NCI-H1092 treated with DMSO at 0.1 percent for 48 hours (cell line): Measurements from ENCODE around the gene ENPP7.

ENCODE experiments used
- DNase-seq: peaks from one replicate; lab custom pipeline; 2025; lab: John Stamatoyannopoulos, UW

Gene ENPP7

DNA sequence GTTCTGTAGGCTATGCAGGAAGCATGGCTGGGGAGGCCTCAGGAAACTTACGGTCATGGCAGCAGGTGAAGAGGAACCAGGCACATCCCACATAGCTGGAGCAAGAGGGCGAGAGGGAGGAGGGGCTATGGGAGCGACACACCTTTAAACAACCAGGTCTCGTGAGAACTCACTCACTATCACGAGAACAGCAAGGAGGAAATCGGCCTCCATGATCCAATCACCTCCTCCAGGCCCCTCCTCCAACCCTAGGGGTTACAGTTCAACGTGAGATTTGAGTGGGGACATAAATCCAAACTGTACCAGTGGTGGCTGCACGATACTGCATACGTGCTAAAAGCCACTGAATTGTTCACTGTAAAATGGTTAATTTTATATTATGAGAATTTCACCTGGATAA, 26.1 kb upstream of the ENPP7 start:
- no peak for DNase-seq

DNA sequence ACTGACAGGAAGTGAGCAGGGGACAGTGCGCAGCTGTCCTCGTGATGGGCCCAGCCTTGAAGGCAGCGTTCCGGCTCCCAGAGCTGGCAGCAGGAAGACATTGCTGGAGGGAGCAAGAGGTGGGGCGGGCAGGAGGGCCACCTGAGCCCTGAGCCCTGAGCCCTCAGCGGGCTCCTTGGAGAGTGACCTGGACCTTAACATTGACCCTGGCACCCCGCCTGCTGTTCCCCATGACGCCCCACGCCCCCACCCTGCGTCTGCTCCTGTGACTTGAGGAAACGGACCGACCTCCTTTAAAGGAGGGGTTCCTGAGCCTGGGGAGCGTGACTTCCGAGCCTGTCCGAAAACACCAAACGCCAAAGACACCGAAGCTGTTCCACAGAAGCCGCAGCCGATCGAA, 25.1 kb upstream of the ENPP7 start:
- no peak for DNase-seq

DNA sequence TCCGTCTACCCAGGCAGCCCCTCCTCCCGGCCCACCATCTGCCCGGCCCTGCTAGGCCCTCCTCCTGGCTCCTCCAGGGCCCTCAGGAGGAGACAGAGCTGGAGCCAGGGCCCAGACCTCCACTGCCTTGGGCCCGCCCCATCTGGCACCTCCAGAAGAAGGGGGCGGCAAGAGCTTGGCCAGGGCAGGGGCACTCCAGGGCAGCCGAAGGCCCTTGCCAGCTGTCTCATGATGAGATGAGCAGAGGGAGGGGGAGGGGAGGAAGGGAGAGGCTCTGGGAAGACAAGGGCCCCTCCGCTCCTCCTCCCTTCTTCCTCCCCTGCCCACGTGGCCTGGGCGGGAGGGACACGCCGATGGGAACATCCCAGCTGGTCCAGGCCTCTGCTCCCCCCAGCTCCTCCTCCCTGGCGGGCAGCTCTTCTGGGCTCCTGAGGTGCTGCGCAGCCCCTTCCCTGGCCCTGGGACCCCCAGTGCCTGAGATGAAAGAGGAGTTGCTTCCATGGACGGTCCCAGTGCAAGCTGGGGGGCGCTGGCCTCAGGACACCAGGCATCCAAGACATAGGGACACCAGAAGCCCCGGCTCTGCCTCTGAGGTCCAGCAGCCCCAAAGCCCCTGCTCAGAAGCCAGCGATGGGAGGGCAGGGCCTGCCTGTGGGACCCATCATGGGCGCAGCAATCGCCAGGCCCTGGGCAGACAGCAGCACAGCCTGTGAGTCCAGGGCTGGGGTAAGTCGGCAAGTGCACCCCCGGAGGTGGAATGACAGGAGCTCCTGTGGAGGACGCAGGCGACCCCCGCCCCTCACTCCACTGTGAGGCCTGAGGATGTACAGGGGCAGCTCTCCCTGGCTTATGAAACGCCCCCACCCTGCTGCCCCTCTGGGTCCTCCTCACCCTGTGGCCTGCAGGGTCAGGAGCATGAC, 23.6 kb upstream of the ENPP7 start:
- DNase-seq = no peak

DNA sequence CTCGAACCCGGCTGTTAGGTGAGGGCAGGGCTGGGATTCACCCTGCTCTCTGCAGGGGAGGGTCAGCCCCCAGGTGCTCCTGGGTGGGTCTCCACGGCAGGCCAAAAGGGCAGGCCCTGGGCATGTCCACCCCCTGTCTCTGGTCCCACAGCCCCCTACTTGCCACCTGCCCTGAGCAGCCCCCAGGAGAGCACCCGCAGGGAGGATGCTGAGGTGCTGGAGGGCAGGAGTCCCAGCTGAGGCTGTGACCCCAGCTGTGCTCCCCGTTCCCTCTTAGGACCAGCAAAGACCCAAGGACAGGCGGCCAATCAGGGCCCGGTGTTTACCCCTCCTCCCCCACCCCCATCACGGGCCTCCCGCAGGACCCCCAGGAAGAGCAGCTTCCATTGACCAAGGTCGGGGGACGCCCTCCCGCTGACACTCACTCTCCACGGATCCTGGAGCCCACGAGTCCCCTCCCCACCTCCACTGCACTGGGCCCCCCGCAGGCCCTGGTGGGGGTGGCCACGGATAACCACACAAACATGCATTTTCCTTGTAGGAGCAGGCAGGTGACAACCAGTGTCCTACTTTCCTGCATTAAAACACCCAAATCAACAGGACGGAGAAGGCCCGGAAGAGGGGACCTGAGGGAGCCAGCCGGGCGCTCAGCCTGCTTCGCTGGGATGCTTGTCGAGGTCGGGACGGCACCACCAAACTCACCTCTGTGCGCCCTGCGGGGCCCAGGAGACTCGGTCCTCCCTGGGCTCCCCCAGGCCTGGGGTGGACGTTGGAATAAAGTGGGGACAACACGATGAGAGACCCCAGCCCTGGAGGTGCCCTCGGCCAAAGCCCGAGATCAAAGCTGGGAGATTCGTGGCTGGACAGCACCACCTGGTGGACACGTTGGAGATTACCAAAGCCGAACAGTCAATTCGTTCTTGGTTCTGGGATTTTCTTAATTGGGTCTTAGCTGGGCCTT, 22.5 kb upstream of the ENPP7 start:
- peak; percentile 62 for DNase-seq

DNA sequence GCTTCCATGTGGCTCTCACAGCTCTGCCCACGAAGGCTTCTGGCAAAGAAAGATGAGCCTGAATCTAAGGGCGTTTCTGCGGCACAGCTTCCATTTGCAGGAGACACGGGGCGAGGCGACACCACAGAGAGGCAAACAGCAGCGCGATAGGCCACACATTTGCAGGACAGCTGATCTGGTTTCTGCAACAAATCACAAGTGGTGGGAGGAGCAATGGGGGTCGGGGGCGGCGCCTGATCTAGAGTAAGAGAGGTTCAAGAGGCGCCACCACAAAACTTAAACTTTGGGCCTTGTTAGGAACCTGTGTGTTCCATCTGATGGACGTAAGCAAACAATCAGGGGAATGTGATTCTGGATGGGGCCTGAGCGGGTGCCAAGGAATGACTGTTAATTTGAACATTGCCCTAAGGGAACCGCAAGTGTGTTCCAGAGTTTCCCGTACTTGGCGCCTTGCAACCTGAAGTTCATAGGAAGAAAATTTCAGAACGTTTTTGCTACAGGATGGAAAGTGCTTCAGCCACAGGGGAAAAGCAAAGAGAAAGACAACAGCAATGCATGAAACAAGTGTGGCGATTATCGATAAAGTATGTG, 18.9 kb upstream of the ENPP7 start:
- DNase-seq = no peak

DNA sequence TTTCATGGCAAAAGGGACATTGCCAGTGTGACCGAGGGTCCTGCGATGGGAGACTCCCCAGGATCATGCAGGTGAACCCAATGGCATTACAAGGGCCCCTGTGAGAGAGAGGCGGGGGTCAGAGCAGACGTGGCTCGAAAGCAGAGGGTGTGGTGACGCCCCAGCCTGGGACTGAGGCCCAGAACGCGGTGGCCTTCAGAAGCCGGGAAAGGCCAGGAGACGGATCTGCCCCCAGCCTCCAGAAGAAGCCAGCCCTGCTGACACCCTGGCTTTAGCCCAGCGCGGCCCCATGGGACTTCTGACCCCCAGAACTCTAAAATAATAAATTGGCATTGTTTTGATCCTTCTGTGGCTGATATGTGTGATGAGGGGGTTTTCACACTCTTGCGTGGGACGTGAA, 17.4 kb upstream of the ENPP7 start:
- no peak for DNase-seq

DNA sequence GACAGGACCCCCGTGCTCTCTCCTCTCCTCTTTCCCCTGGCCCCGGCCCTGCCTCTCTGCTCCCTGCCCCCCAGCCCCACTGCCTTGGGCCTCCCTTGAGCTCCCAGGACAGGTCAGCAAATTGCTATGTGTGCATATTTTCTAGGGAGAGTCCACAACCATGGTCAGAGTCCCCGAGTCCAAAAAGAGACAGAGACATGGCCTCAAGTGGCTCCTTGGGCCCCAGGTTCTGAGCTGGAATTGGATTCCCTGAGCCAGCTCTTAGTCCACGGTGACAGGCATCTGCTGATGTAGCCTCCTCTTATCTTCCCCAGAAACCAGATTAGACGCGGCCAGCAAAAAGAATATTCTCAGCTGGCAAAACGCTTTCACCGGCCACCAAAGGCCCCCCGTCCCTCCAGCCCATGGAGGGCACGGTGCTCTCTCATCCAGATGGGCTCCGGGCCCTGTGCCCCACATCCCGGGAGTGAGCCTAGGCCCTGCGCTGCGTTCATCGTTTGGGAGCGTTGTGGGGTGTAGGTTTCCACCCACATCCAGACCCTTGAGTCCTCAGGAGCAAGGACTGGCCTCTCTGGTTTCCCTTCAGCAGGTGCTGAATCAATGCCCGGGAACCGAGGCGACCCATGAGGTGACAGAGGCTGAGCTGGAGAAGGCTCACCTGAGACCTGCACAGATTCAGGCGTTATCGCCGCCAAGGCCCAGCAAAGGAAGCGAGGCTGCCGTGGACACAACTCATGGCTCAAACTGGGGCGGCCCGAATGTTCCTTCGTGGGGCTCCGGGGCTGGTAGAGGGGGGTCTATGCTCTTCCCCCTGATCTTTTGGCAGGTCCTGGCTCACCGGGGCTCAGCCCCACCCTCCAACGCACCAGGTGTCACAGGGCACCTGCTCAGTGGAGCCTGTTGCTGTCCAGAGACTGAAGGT, 16.3 kb upstream of the ENPP7 start:
- no peak for DNase-seq

DNA sequence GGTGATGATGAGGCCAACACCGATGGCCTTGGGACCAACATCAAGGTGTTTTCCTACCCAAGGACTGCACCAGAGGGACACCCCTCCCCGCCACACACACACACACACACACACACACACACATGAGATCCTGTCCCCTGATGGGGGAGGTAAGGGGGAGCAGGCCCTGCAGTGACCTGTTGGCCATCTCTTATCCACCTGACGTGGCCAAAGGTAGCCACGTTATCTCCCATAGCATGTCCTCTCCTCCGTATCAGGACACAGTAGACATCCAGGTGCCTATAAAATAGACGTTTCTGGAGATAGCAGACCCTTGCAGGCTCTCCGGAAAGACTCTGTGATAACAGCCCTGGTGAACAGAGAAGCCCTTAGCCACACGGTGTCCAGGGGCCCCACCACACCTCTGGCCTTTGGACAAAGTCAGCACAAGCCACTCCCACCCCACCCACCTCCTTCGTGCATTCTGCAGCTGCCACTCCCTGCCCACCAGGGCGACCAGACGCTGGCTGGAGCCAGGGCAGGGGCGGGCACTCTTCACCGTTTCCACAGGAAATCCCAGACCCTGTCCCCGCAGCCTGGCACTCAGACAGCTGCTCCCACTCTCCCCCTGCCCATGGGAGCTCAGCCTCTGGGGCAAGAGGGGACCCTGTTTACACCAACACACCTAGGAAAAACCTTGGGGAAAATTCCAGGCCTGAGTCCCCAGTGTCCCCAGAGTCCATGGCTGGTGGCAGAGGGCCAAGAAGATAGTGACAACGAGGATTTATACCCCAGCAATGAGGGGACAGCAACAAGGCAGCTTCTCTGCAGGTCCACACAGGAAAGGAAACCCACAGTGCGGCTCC, 15.4 kb upstream of the ENPP7 start:
- no peak for DNase-seq

DNA sequence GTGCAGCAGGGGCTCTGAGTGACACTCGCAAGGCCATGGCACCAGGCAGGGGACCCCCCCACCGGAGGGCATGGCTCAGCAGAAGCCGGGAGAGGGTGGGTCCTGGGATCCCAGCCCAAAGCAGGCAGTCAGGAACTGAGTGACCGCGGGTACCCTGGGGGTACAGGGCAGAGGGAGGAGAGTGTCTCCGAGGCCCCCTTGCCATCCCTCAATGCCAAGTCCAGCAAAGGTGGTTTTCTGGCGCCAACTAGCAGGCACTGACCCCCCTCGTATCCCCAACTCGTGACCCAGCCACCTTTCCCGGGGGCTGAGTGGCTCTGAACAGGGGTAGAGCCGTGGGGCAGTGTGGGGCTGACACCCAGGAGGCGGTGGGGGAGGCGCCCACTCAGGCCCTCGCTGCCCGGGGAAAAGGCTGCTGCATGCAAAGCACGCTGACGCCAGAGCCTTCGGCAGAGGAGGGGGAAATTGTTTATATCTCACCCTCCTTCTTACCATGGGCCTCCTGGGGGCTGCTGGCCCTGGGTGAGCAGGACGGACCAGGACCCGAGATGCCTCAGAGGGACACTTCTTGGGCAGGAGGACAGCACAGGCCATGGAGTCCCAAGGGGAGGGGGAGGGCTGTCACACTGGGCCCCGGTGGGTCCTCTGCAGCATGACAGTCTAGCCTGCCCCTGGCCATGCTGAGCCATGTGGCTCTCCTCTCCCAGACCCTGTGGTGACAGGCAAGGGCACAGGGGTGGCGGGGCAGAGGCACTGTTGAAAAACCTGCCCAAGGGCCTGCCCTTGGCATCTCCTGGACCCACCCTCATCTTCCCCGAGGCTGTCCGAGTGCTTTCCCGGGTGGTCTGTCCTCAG, 14.6 kb upstream of the ENPP7 start:
- no peak for DNase-seq

DNA sequence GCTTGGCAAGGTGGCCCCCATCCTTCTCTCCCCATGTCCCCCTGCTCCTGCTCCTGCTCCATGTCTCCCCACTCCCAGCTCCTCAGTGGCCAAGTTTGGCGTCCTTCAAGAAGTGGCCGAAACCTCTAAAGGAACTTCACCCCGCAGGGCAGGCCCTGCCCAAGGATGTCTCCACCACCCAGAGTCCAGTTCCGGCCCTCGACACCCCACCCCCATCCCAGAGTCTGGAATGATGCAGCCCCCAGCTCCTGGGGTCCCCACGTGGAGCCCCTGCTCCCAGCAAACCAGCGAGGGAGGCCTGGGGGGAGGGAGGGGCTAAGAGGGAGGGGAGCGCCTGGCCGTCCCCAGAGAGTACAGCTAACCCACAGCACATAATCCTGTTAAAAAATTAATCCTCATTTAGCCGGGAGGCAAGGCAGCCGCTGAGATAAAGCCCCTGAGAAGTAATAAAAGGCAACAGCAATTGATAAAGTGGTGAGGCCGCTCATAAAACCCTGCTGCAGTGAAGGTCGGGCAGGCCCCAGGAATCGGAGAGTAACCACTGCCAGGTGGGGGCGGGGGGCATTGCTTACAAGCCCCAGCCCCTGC, 9.9 kb upstream of the ENPP7 start:
- DNase-seq = no peak

DNA sequence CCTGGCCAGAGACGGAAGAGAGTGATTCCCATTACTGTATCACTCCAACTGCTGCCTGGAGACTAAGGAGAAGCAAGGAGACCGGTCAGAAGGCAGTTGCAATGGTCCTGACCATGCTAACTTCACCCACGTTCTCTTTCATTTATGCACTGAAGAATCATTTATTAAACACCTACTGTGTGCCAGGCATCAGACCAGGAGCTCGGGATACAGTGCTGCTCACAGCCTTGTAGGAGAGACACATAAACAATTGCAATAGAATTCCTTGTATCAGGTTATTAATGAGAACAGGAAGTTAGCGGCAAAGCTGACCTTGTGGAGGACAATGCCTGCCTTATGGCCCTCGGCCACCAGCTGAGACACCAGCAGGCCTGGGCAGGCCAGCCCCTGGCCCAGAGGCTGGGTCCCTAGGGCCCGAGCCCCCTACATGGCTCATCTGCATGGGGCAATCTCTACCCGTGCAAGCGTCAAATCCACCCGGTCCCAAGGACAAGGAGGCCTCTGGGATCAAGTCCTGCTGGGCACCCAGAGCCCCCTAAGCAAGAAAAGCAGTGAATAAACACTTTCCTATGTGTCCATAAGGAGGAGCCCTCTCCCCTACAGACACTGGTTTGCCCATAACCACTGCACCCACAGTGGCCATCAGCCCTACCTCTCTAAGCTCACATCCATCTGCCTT, 8.6 kb upstream of the ENPP7 start:
- DNase-seq = peak; percentile 8

DNA sequence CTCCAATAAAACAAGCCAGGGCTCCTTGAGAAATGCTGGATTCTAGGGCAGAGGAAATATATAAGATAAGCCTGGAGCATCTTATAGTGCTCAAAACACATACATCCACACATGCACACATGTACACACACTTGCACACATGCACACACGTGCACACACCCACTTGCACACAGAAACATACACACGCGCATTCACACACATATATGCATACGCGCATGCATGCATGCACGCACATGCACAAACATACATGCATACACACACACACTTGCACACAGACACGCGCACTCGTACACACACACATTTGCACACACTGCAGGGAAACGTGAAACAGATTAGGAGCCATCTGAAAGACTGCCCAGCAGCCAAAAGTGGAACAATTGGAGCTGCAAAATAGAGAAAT, 8.0 kb upstream of the ENPP7 start:
- DNase-seq = no peak

DNA sequence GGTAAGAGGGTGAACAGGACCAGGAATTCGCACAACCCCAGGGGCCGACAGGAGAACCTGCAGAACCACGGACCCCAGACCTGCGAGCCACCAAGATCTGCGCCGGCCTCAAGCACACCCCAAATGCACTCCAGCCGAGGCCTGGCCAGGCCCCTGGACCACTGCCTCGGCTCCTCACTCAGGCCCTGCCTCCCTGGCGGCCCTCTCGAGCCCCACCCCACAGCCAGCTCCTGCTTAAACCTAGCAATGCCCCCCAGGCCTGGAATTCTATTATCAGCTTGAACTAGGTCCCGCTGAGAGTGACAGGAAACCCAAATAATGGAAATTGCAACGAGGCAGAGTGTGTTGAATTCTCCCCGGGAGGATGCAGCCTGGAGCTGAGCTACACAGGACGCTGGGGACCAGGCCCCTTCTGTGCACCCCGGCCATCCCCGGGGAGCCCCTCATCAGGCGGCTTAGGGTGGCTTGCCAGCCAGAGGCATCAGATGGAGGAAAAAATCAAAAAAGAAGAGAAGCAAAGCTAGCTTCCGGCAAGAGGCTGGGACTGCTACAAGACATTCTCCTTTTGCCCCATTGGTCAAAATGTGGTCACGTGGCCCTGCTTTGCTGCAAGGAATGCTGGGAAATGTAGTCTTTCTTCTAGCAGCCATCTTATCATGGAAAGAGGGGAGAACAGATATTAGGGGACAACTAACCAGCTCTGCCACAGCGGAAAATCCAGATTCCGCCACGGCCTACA, 2.4 kb upstream of the ENPP7 start:
- DNase-seq = peak; percentile 90

DNA sequence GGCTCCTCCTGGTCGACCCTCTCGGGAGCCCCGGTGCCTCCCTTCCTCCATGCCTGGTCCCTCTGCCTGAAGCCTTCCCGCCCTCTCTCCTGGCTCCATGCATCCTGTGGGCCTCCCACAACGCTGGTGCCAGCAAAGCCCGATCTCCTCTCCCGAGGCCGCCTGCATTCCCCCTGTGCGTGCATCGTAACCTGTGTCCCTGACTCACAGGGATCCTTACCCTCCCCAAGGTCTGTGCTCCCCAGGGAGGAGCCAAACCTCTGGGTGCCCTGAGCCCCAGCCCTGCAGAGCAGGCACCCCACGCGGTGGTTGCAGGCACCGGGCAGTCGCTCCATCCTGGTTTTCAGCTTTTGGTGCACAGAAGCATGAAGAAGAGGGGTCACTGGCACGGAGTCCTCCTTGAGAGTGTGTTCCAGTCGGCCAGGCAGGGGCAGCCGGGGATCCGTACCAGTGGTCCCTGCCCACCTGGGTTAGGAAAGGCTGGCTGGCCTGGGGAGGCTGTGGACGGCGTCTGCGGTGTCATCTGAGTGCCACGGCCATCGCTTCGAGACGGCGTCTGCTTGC, 1.8 kb upstream of the ENPP7 start:
- no peak for DNase-seq

DNA sequence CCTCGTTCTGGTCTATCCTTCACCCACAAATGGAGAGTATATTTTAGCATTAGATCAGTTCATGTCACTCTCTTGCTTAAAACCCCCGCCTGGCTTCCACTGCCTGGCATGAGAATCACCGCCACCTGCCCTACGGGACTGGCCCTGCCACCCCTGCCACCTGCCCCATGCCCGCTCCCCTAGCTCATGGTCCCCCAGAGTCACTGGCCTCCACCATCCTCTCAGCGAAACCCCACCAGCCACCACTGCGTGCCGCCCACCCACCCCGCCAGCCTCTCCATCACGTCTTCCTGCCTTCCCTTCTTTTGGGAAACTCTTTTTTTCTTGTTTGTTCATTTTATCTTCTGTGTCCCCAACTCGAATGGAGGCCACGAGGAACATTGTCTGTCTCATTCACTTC, 982 bp upstream of the ENPP7 start:
- no peak for DNase-seq

DNA sequence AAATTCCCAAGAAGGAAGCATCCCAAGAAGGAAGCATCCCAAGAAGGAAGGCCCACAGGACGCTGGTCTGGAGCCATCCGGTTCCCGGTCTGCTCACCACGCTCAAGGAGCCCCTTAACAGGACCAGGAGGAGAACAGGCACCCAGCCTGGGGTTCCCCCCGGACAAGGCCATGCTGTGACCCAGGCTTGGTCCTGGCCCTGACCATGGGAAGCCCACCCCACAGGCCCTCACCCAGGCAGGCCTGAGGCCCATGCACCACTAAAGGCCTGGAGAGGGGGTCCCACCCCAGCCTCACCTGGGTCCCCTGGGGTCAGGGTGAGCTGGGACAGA, 340 bp upstream of the ENPP7 start:
- DNase-seq = no peak

DNA sequence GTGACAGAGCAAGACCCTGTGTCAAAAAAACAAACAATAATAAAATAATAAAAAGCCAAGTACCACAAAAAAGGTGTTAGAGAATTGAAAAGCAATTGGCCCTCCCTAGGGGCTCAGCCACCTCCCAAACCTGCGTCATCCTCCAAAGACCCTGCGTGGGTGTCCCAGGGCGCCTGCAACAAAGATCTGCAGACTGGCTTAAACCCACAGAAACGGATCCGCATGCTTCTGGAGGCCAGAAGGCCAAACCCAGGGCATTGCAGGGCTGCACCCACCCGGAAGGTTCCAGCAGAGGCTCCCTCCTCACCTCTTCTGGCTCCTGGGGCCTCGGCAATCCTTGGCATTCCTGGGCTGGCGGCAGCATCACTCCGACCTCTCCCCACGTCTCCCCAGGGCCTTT, 1.5 kb downstream of the ENPP7 start:
- DNase-seq = no peak
